H1 (cell line): ENCODE data around the gene ADAMTS17. TPM values are rescaled to one million over a fixed set of nuclear protein-coding genes. Genes with fewer than 3 reads are reported as not detected.

Experiments used
- CTCF ChIA-PET: fragments of 300-600 bp; sonication (Branson Sonifier 250); formaldehyde crosslinking; loops from one replicate; lab custom pipeline; 2021; ENCODE audit not compliant: partially characterized antibody; lab: Charles Lee
- POLR2A ChIA-PET: fragments of 300-600 bp; sonication (Branson Sonifier 250); formaldehyde crosslinking; loops from one replicate; lab custom pipeline; 2021; ENCODE audit warnings: inconsistent platforms; ENCODE audit not compliant: partially characterized antibody; lab: Charles Lee
- DNase-seq, 2 experiments: peaks; one replicate each; pipeline versions ENCODE4 v3.0.0 to v3.0.0-alpha.2; 2010 to 2022; ENCODE audit warnings: low spot score in 2 of 2, low read depth in 1 of 2, mixed read lengths in 1 of 2
- FAIRE-seq: peaks from 2 replicates; lab custom pipeline; 2011; peaks lifted over from hg19 to GRCh38; lab: Jason Lieb, UNC
- H2AFZ ChIP-seq: 2 replicates; pipeline ENCODE4 v1.8.1; 2012; ENCODE audit warnings: low read length, inconsistent platforms
- H2AK5ac ChIP-seq: 2 replicates; pipeline ENCODE4 v1.6.1; 2013; ENCODE audit warnings: low read depth, low read length
- H2BK120ac ChIP-seq: replicated peaks from 2 replicates; pipeline ENCODE3; 2013; ENCODE audit warnings: low read depth, low read length, inconsistent platforms
- H2BK12ac ChIP-seq: 2 replicates; pipeline ENCODE4 v1.6.1; 2013; ENCODE audit warnings: low read depth, low read length
- H2BK15ac ChIP-seq: 2 replicates; pipeline ENCODE4 v1.6.1; 2013; ENCODE audit warnings: low read length
- H2BK20ac ChIP-seq: 2 replicates; pipeline ENCODE4 v1.6.1; 2013; ENCODE audit warnings: low read length
- H2BK5ac ChIP-seq: 2 replicates; pipeline ENCODE4 v1.6.1; 2013; ENCODE audit warnings: low read depth, low read length
- H3K14ac ChIP-seq: 2 replicates; pipeline ENCODE4 v1.6.1; 2013; ENCODE audit warnings: inconsistent platforms; ENCODE audit not compliant: insufficient read length
- H3K18ac ChIP-seq: 2 replicates; pipeline ENCODE4 v1.6.1; 2013; ENCODE audit warnings: low read length; ENCODE audit errors: extremely low read depth
- H3K23ac ChIP-seq: 2 replicates; pipeline ENCODE4 v1.6.1; 2013; ENCODE audit warnings: inconsistent platforms; ENCODE audit not compliant: insufficient read length
- H3K23me2 ChIP-seq: 2 replicates; pipeline ENCODE4 v1.6.1; 2013; ENCODE audit warnings: low read depth, low read length
- H3K27ac ChIP-seq: 2 replicates; pipeline ENCODE4 v1.6.1; 2011; ENCODE audit warnings: low read depth, low read length, inconsistent platforms
- H3K27me3 ChIP-seq, 4 experiments: replicated peaks in 1 of 4; 1 replicate in 1 of 4; 2 replicates in 3 of 4; pipeline versions ENCODE4 v1.6.1 to v1.8.1; 2011 to 2013; ENCODE audit warnings: low read length in 3 of 4, mild to moderate bottlenecking in 3 of 4, inconsistent platforms in 2 of 4, mixed read lengths in 2 of 4, moderate library complexity in 1 of 4; ENCODE audit not compliant: control insufficient read depth in 3 of 4, insufficient read depth in 3 of 4; ENCODE audit errors: extremely low read depth in 1 of 4
- H3K36me3 ChIP-seq, 4 experiments: 2 replicates each; pipeline versions ENCODE4 v1.6.1 to v1.8.1; 2011 to 2013; ENCODE audit warnings: mild to moderate bottlenecking in 4 of 4, low read length in 3 of 4, moderate library complexity in 2 of 4, control low read depth in 1 of 4, inconsistent platforms in 1 of 4; ENCODE audit not compliant: insufficient read depth in 4 of 4, control insufficient read depth in 2 of 4
- H3K4ac ChIP-seq: replicated peaks from 2 replicates; pipeline ENCODE3; 2013; ENCODE audit warnings: low read length, low read depth, mixed read lengths, inconsistent platforms; ENCODE audit not compliant: insufficient read length
- H3K4me1 ChIP-seq, 4 experiments: replicated peaks in 1 of 4; 1 replicate in 1 of 4; 2 replicates in 3 of 4; pipeline versions ENCODE4 v1.6.1 to v1.8.1; 2011 to 2013; ENCODE audit warnings: low read length in 3 of 4, inconsistent platforms in 2 of 4, mixed read lengths in 1 of 4; ENCODE audit not compliant: insufficient read depth in 4 of 4, control insufficient read depth in 3 of 4
- H3K4me2 ChIP-seq, 2 experiments: 2 replicates each; pipeline versions ENCODE4 v1.6.1 to v1.8.1; 2011 to 2013; ENCODE audit warnings: low read depth in 2 of 2, low read length in 2 of 2, control low read depth in 1 of 2, inconsistent platforms in 1 of 2, mild to moderate bottlenecking in 1 of 2; ENCODE audit not compliant: insufficient read depth in 1 of 2
- H3K4me3 ChIP-seq, 4 experiments: fragments of 200-600, 300-600 bp in 1 of 4; sonication (generic), shearing (Covaris generic), sonication (Bioruptor Twin) in 1 of 4; 2 replicates each; pipeline versions ENCODE4 v1.5.1 to v1.8.1; 2011 to 2016; ENCODE audit warnings: low read length in 4 of 4, low read depth in 3 of 4, control low read depth in 2 of 4, inconsistent platforms in 2 of 4, mild to moderate bottlenecking in 2 of 4, mixed read lengths in 1 of 4, moderate library complexity in 1 of 4; ENCODE audit not compliant: insufficient read depth in 2 of 4; ENCODE audit errors: extremely low read depth in 1 of 4
- H3K56ac ChIP-seq: replicated peaks from 2 replicates; pipeline ENCODE3; 2013; ENCODE audit warnings: low read depth, mild to moderate bottlenecking, mixed read lengths, low read length, inconsistent platforms; ENCODE audit not compliant: insufficient read length
- H3K79me1 ChIP-seq: 2 replicates; pipeline ENCODE4 v1.6.1; 2013; ENCODE audit warnings: low read depth, low read length, control low read depth
- H3K79me2 ChIP-seq, 2 experiments: 2 replicates each; pipeline versions ENCODE4 v1.6.1 to v1.8.1; 2012 to 2013; ENCODE audit warnings: low read length in 2 of 2, mild to moderate bottlenecking in 2 of 2, inconsistent platforms in 1 of 2; ENCODE audit not compliant: insufficient read depth in 2 of 2, control insufficient read depth in 1 of 2
- H3K9ac ChIP-seq, 4 experiments: replicated peaks in 1 of 4; 1 replicate in 1 of 4; 2 replicates in 3 of 4; pipeline versions ENCODE4 v1.6.1 to v1.8.1; 2011 to 2013; ENCODE audit warnings: low read depth in 3 of 4, low read length in 3 of 4, control low read depth in 2 of 4, mild to moderate bottlenecking in 2 of 4, moderate library complexity in 2 of 4, inconsistent platforms in 1 of 4; ENCODE audit errors: extremely low read depth in 1 of 4
- H3K9me3 ChIP-seq, 2 experiments: 2 replicates each; pipeline versions ENCODE4 v1.6.1 to v1.8.1; 2012 to 2013; ENCODE audit warnings: mild to moderate bottlenecking in 2 of 2, moderate library complexity in 2 of 2, control low read depth in 1 of 2, inconsistent platforms in 1 of 2, low read depth in 1 of 2, low read length in 1 of 2, mixed read lengths in 1 of 2; ENCODE audit not compliant: insufficient read depth in 2 of 2
- H4K20me1 ChIP-seq, 2 experiments: replicated peaks in 1 of 2; 2 replicates each; pipeline versions ENCODE3 to v1.8.1; 2011 to 2013; ENCODE audit warnings: inconsistent platforms in 2 of 2, low read length in 2 of 2, mild to moderate bottlenecking in 1 of 2; ENCODE audit not compliant: insufficient read depth in 2 of 2, control insufficient read depth in 1 of 2
- H4K5ac ChIP-seq: 2 replicates; pipeline ENCODE4 v1.6.1; 2013; ENCODE audit warnings: low read length, low read depth, mixed read lengths, inconsistent platforms; ENCODE audit not compliant: insufficient read length
- H4K8ac ChIP-seq: 2 replicates; pipeline ENCODE4 v1.8.0; 2013; ENCODE audit warnings: mild to moderate bottlenecking, moderate library complexity, low read length, inconsistent platforms; ENCODE audit not compliant: insufficient read depth; ENCODE audit errors: extremely low read depth
- H4K91ac ChIP-seq: replicated peaks from 2 replicates; pipeline ENCODE3; 2013; ENCODE audit warnings: low read length, mixed read lengths, inconsistent platforms; ENCODE audit not compliant: insufficient read length
- ATF2 ChIP-seq: IDR thresholded peaks from 2 replicates; pipeline ENCODE4 v1.6.1; 2012; ENCODE audit warnings: low read length, inconsistent platforms
- BCL11A ChIP-seq, 2 experiments: IDR thresholded peaks; one replicate each; pipeline ENCODE4 v1.6.1; 2011; ENCODE audit warnings: low read depth in 2 of 2, low read length in 2 of 2, mild to moderate bottlenecking in 2 of 2
- CHD1 ChIP-seq: IDR thresholded peaks from 2 replicates; pipeline ENCODE4 v1.6.1; 2012; ENCODE audit warnings: low read depth, low read length, improper control_type of control experiment
- CREB1 ChIP-seq: IDR thresholded peaks from 2 replicates; pipeline ENCODE4 v1.6.1; 2012; ENCODE audit warnings: inconsistent platforms
- EGR1 ChIP-seq: IDR thresholded peaks from 2 replicates; pipeline ENCODE4 v1.6.1; 2011; ENCODE audit warnings: low read depth, low read length, borderline replicate concordance
- HDAC6 ChIP-seq: IDR thresholded peaks from one replicate; pipeline ENCODE4 v1.7.1; 2012; ENCODE audit warnings: low read depth, mild to moderate bottlenecking, inconsistent platforms, low read length, moderate library complexity
- PHF8 ChIP-seq: fragments of 200-600 bp; sonication (generic); conservative IDR thresholded peaks from 2 replicates; pipeline ENCODE4 v1.7.1; 2012; ENCODE audit warnings: low read depth, mild to moderate bottlenecking, inconsistent platforms, low read length, moderate library complexity
- SAP30 ChIP-seq: fragments of 300-600 bp; sonication (generic); IDR thresholded peaks from 2 replicates; pipeline ENCODE4 v1.7.1; 2012; ENCODE audit warnings: low read length, moderate library complexity, mild to moderate bottlenecking, inconsistent platforms; ENCODE audit not compliant: insufficient read depth, insufficient replicate concordance
- SP4 ChIP-seq: IDR thresholded peaks from 2 replicates; pipeline ENCODE4 v1.6.1; 2012; ENCODE audit warnings: low read length, inconsistent platforms
- SRF ChIP-seq: IDR thresholded peaks from 2 replicates; pipeline ENCODE4 v1.6.1; 2011; ENCODE audit warnings: mild to moderate bottlenecking, low read depth, low read length, moderate library complexity
- SUZ12 ChIP-seq: fragments of 200-600 bp; sonication (generic); IDR thresholded peaks from 2 replicates; pipeline ENCODE4 v1.6.1; 2012; ENCODE audit warnings: mild to moderate bottlenecking, inconsistent platforms, low read length, moderate library complexity, mixed read lengths
- WGBS, 2 experiments: shearing (Covaris generic) in 1 of 2; methylation state at CpG; one replicate each; pipeline versions ENCODE4 v1.1.6 to v1.1.7; 2013 to 2015; ENCODE audit warnings: low lambda C conversion rate in 2 of 2, mixed read lengths in 2 of 2, inconsistent platforms in 1 of 2, low coverage in 1 of 2, missing lambda C conversion rate in 1 of 2; ENCODE audit not compliant: insufficient replicate concordance in 2 of 2, insufficient coverage in 1 of 2, insufficient read length in 1 of 2; ENCODE audit errors: extremely low coverage in 1 of 2, missing lambda C conversion rate in 1 of 2; 5-methylcytosine and 5-hydroxymethylcytosine counted together
- polyA plus RNA-seq, 7 experiments: library from polyadenylated mRNA; depleted of rRNA in 3 of 7; stranded (reverse) in 5 of 7; unstranded in 2 of 7; fragments of >200 nt in 5 of 7; fragments of 200-250 nt in 2 of 7; gene quantifications; 1 replicate in 5 of 7; 2 replicates in 1 of 7; 4 replicates in 1 of 7; pipeline versions ENCODE4 v1.2.1 to v1.2.3, GENCODE V29; 2011 to 2013; ENCODE audit warnings: missing spikeins in 2 of 7, mixed read lengths in 2 of 7
- total RNA-seq: library from RNA; stranded (reverse); fragmentation: NEBNext Ultra II Directional; extraction: Animal tissue kit (Norgen Biotek cat#: 25700); gene quantifications from 2 replicates; pipeline ENCODE4 v1.2.1, GENCODE V29; 2021
- TF ChIP-seq, protein P1 (sequence below): IDR thresholded peaks from 2 replicates; pipeline ENCODE4 v1.6.1; 2011; ENCODE audit warnings: low read length, improper control_type of control experiment

The ADAMTS17 gene
- total and polyA plus RNA-seq, 2 of the 8 experiments (the other 6 are each of a cell fraction or from before 2014, with no cell fraction given) = 0.51 to 1.7 TPM

- POLR2A ChIA-PET = interaction anchor here (1.7 kb wide), 1 partner anchor 25 kb away, joined by 5 read pairs; no protein-coding TSS in a partner anchor
- no peaks in the 10 kb centered on the region for H3K23me2 ChIP-seq
- no peak overlapping the region for H3K23ac ChIP-seq
- H3K27me3 ChIP-seq = no peaks in the 10 kb centered on the region
- no peak overlapping the region for H2BK20ac ChIP-seq
- H2BK15ac ChIP-seq = no peak overlapping the region
- no peak for DNase-seq
- no peaks in the 10 kb centered on the region for H3K79me1 ChIP-seq
- H3K4me3 ChIP-seq = no peak overlapping the region
- no peak overlapping the region for H3K14ac ChIP-seq
- no peak overlapping the region for H3K27ac ChIP-seq
- H3K4ac ChIP-seq = no peak overlapping the region
- no peaks in the 10 kb centered on the region for H3K79me2 ChIP-seq
- CTCF ChIA-PET = interaction anchor here (1.4 to 1.9 kb wide), 2 partner anchors 36 to 38 kb away, joined by 5 to 8 read pairs; no protein-coding TSS in a partner anchor
- no peak overlapping the region for H4K8ac ChIP-seq
- H3K36me3 ChIP-seq = no peaks in the 10 kb centered on the region
- H3K18ac ChIP-seq = no peak overlapping the region
- H4K20me1 ChIP-seq = no peaks in the 10 kb centered on the region
- no peak for FAIRE-seq
- peaks cover 0 to 9% (median 5%) of the 10 kb centered on the region in 4 experiments; a peak in 3 of 7 replicates for H3K4me1 ChIP-seq
- no peak overlapping the region for H2AFZ ChIP-seq
- no peak overlapping the region for H2BK12ac ChIP-seq
- no peak overlapping the region for H2BK5ac ChIP-seq
- H3K4me2 ChIP-seq = no peak overlapping the region
- no peaks in the 10 kb centered on the region; a peak in 1 of 4 replicates for H3K9me3 ChIP-seq
- WGBS, 2 experiments = 89% methylated on average over 6 of the region's 6 CpGs; no CpG with 5 or more reads in 1 of the 2 experiments
- no peak overlapping the region for H3K56ac ChIP-seq
- H4K5ac ChIP-seq = no peak overlapping the region
- 0 out of 2 replicates have a peak overlapping the region, but pooled peaks have one; percentile 5 for H2AK5ac ChIP-seq
- H3K9ac ChIP-seq = no peak overlapping the region
- H2BK120ac ChIP-seq = no peak overlapping the region
- no peak overlapping the region for H4K91ac ChIP-seq
- no peak for TF ChIP-seq SUZ12
- no peak for TF ChIP-seq CHD1
- no peak for TF ChIP-seq CREB1
- no peak for TF ChIP-seq EGR1
- TF ChIP-seq SRF = no peak
- no peak for TF ChIP-seq PHF8
- TF ChIP-seq, protein P1, sequence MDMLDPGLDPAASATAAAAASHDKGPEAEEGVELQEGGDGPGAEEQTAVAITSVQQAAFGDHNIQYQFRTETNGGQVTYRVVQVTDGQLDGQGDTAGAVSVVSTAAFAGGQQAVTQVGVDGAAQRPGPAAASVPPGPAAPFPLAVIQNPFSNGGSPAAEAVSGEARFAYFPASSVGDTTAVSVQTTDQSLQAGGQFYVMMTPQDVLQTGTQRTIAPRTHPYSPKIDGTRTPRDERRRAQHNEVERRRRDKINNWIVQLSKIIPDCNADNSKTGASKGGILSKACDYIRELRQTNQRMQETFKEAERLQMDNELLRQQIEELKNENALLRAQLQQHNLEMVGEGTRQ = no peak
- no peak for TF ChIP-seq BCL11A (IDR thresholded peaks at IDR 0.05; ENCODE audit: low read depth in 2 of 2, low read length in 2 of 2)
- TF ChIP-seq SAP30 = no peak
- TF ChIP-seq SP4 = no peak
- no peak for TF ChIP-seq ATF2
- TF ChIP-seq HDAC6 = no peak
Measured at GRCh38 chr15:100019601-100020000, 322.2 kb downstream of the ADAMTS17 start.
